Suppressor macrophage (primary cell): Measurements from ENCODE around the gene NOXRED1.

Source experiments
- DNase-seq, 4 experiments: peaks; one replicate each; pipeline ENCODE4 v3.0.0-alpha.2; 2020 to 2022

NOXRED1 gene

GRCh38 chr14:77407158-77407557, 16.2 kb downstream of the NOXRED1 start:
- DNase-seq, result peak; percentile 23 to 71 (median 44)

GRCh38 chr14:77406718-77407117, 16.6 kb downstream of the NOXRED1 start:
- peak; percentile 2 to 25 (median 12) for DNase-seq

- no peak for DNase-seq
Observed at GRCh38 chr14:77406086-77406485, 17.2 kb downstream of the NOXRED1 start.

- DNase-seq, result no peak
Observed at GRCh38 chr14:77403768-77404167, 19.6 kb downstream of the NOXRED1 start.

- DNase-seq, result no peak
Observed at GRCh38 chr14:77400216-77400615, 23.1 kb downstream of the NOXRED1 start.

- no peak for DNase-seq
Observed at GRCh38 chr14:77390188-77390587, 33.1 kb downstream of the NOXRED1 start.

GRCh38 chr14:77378701-77379100, 44.6 kb downstream of the NOXRED1 start:
- peak; percentile 29 to 66 (median 46) for DNase-seq

- DNase-seq, result no peak
Observed at GRCh38 chr14:77377502-77377844, 45.9 kb downstream of the NOXRED1 start.

GRCh38 chr14:77376771-77377501, 46.4 kb downstream of the NOXRED1 start, which contains the start of the genes SAMD15 and TMED8:
SAMD15 (plus strand) TSS chr14:77377379; CDS start chr14:77377419, 40 bp downstream.
TMED8 (minus strand) TSS chr14:77377094; CDS start chr14:77377053, 41 bp downstream.
- DNase-seq, result peak; percentile 82 to 93 (median 90)

GRCh38 chr14:77375973-77376770, 47.2 kb downstream of the NOXRED1 start:
- DNase-seq, result peak in 3 of 4 experiments; percentile 14 to 51 (median 29)

- peak; percentile 16 to 74 (median 52) for DNase-seq
Observed at GRCh38 chr14:77375164-77375950, 48.0 kb downstream of the NOXRED1 start.

GRCh38 chr14:77372304-77372841, 51.0 kb downstream of the NOXRED1 start:
- no peak for DNase-seq

- no peak for DNase-seq
Observed at GRCh38 chr14:77369285-77369684, 54.0 kb downstream of the NOXRED1 start.

- DNase-seq, result peak in 1 of 4 experiments; percentile 7
Observed at GRCh38 chr14:77364146-77364545, 59.2 kb downstream of the NOXRED1 start.

GRCh38 chr14:77359626-77360025, 63.7 kb downstream of the NOXRED1 start:
- no peak for DNase-seq

- DNase-seq, result no peak
Observed at GRCh38 chr14:77356899-77357298, 66.4 kb downstream of the NOXRED1 start.

- no peak for DNase-seq
Observed at GRCh38 chr14:77355811-77356210, 67.5 kb downstream of the NOXRED1 start.

GRCh38 chr14:77353469-77354141, 69.7 kb downstream of the NOXRED1 start:
- DNase-seq, result no peak

- DNase-seq, result peak; percentile 35 to 83 (median 60)
Observed at GRCh38 chr14:77347751-77348150, 75.6 kb downstream of the NOXRED1 start.

GRCh38 chr14:77346495-77346894, 76.8 kb downstream of the NOXRED1 start:
- no peak for DNase-seq

- peak in 2 of 4 experiments; percentile 13 to 34 for DNase-seq
Observed at GRCh38 chr14:77344377-77344996, 78.8 kb downstream of the NOXRED1 start.
